Measurements from ENCODE around the gene IL19.

Gene IL19

GRCh38 chr1:206886831-206887230, 116.3 kb downstream of the IL19 start:
- DNase-seq (ENCODE audit: low read depth in 1 of 2, low spot score in 1 of 2), result no peak

GRCh38 chr1:206887701-206888100, 117.1 kb downstream of the IL19 start:
- DNase-seq (ENCODE audit: low read depth in 1 of 2, low spot score in 1 of 2), result no peak

- DNase-seq (ENCODE audit: low read depth in 1 of 2, low spot score in 1 of 2), result no peak
Measured at GRCh38 chr1:206890125-206891060, 119.8 kb downstream of the IL19 start.

GRCh38 chr1:206891412-206891811, 120.8 kb downstream of the IL19 start:
- no peak for DNase-seq (ENCODE audit: low read depth in 1 of 2, low spot score in 1 of 2)
